Measurements from ENCODE around the gene ACACB.

Gene ACACB

GRCh38 chr12:109109746-109110350 lies 6.5 kb upstream of the ACACB start:
- DNase-seq (ENCODE audit: extremely low read depth in 1 of 2, low read depth in 1 of 2), result no peak

DNA sequence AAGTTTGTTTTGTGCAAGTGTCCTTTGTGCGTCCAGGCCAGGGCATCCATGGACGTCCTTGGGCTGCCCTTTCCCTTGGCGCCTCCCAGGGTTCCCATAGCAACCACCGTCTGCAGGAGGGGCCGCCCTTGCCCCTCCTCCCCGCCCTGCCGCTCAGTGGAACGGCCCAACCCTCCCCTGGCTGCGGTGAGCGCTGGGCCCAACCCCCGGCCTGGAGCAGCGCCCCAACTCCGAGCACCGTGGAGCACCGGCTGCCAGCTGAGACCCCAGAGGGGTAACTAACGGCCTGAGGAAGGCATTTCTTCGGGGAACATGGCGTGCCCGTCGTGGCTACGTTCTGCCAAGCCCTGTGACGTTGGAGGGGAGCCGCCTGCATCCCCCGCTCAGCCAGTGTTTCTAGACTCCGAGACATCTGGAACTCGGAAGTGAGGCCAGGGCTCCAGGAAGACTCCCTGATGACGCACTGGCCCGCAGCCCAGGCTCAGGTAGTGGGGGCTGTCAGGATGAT lies 5.3 kb upstream of the ACACB start:
- DNase-seq (ENCODE audit: extremely low read depth in 1 of 2, low read depth in 1 of 2), result peak in 1 of 2 donors; percentile 44

DNA sequence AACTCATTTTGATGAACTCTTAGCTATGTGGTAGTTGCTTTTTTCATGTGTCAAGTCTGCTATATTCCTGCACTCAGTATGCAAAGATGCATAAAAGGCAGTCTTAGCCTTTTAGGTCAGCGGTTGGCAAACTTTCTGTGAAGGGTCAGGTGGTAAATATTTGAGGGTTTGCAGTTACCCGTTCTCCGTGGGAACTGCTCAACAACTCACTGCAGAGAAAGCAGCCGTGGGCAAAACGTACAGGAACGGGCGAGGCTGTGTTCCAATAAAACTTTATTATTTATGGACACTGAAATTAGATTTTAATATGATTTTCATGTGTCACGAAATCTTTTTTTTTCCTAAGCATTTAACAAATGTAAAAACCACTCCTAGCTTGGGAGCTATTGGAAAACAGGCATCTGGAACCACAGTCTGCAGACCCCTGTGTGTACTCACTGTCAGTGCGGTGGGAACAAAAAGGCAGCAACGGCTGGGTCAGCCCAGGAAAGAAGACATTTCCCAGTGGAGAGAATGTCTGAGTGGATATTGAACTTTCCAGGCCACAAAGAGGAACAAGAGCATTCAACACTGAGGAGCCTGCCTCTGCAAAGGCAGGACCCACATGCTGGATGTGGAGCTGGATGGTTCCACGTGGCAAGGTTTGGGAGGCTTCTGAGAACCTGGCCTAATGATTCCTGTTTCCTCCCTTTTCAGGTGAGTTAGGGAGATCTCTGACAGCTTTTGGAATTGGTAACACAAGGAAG lies 3.5 kb upstream of the ACACB start:
- DNase-seq (ENCODE audit: extremely low read depth in 1 of 2, low read depth in 1 of 2), result no peak

- no peak for DNase-seq (ENCODE audit: extremely low read depth in 1 of 2, low read depth in 1 of 2)
Observed at GRCh38 chr12:109113661-109114321, 2.6 kb upstream of the ACACB start.

DNA sequence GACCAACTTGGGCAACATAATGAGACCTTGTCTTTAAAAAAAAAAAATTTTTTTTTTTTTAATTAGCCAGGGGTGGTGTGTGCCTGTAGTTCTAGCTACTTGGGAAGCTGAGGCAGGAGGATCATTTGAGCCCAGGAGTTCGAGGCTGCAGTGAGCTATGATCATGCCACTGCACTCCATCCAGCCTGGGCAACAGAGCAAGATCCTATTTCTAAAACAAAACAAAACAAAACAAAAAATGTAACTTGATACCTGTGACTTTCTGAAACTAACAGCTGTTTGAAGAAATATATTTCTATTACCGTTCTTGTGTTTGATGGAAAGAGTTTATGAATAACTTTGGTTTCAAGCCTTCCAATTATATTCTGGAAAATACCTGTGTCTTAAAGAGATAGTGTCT lies 1.7 kb upstream of the ACACB start:
- DNase-seq (ENCODE audit: extremely low read depth in 1 of 2, low read depth in 1 of 2), result no peak

DNA sequence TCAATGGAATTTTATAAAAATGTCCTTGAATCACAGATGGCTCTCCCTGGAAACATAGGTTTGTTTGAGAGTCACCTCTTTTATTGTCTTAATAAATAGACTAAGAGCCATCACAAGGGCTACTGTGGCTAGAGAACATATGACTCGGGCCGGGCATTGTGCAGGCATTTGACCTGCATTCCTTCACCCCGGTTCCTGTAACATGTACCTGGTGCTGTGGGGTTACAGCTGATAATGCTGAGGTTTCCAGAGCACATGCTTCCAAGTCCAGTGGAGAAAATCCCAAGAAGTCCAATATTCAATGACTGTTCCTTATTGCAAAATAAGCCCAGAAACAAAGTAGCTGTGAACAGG lies 1.0 kb upstream of the ACACB start:
- DNase-seq (ENCODE audit: extremely low read depth in 1 of 2, low read depth in 1 of 2), result no peak

- DNase-seq (ENCODE audit: extremely low read depth in 1 of 2, low read depth in 1 of 2), result no peak
Observed at GRCh38 chr12:109116611-109116949, 193 bp downstream of the ACACB start.

GRCh38 chr12:109120095-109120494 lies 3.7 kb downstream of the ACACB start:
- DNase-seq (ENCODE audit: extremely low read depth in 1 of 2, low read depth in 1 of 2), result no peak

DNA sequence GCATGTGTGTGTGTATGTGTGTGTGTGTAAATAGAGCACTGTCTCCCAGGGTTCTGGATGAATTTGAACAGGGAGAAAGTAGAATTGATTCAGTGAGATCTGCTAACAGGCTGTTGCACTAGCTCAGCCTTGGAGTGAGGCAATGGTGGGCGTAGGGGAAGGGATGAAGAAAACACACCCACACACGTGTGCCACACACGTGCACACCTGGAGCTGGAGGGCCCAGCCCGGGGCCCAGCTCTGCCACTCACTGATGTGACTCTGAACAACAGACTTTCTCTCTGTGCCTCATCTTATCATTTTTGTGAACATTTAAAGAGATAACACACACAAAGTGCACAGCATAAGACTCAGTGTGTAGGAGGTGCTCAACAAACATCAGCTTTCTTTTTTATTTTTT lies 4.2 kb downstream of the ACACB start:
- DNase-seq (ENCODE audit: extremely low read depth in 1 of 2, low read depth in 1 of 2), result no peak

DNA sequence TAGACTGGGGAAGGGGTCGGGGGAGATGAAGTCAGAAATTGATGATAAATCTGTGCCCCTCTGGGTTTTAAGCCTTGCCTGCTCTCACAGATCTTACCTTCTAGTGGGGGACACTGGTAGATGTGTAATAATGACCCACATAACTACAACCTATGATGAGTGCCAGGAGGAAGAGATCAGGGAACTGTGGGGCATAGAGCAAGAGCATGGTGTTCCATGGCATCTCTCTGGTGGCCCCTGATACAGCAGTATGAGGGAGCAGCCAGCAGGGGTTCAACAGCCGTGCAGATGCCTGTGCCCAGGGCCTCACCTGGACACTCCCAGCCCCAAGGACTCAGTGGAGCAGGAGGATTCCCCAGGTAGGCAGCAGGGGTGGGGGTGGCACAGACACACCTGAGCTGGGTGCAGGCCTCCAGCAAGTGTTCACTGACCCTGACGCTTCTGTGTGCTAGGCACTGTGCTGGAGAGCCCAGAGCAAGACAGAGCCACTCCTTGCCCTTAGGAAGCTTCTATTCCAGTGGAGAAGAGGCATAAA lies 5.0 kb downstream of the ACACB start:
- no peak for DNase-seq (ENCODE audit: extremely low read depth in 1 of 2, low read depth in 1 of 2)

GRCh38 chr12:109124878-109125648 lies 8.7 kb downstream of the ACACB start:
- no peak for DNase-seq (ENCODE audit: extremely low read depth in 1 of 2, low read depth in 1 of 2)

DNA sequence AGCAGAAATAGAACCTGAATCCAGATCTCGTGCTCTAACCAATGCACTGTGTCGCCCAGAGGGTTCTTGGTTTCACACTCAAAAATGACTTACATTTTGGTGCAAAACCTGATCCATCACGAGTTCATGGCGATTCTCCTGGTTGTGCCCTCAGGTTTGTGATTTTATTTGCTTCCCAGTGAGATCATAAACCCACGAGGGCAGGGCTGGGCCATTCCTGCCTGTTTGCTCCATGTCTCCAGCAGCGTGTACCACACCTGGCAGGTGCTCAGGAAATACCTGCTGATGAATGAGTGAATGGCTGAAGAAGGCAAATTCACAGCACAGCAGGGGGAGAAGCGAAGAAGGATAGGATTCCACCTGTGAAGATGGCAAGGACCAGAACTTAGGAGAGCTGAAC lies 9.4 kb downstream of the ACACB start:
- DNase-seq (ENCODE audit: extremely low read depth in 1 of 2, low read depth in 1 of 2), result no peak

DNA sequence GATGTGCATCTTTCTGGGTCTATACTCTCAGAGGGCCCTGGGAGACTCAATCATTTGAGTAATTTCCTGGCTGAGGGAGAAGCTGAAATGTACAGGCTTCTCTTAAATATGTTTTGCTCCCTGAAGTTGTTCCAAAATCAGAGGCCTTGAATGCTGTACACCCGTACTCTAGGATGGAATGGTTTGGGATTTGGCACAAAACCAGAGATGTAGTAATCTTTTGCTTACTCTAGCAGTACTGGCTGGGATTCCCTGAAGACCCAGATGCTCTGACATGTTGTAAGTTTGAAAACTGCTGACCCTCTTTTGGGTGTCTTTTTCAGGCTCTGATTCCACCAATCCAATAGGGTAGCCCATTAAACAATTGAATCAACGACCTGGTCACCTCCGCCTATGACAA lies 10.4 kb downstream of the ACACB start:
- DNase-seq (ENCODE audit: extremely low read depth in 1 of 2, low read depth in 1 of 2), result no peak

DNA sequence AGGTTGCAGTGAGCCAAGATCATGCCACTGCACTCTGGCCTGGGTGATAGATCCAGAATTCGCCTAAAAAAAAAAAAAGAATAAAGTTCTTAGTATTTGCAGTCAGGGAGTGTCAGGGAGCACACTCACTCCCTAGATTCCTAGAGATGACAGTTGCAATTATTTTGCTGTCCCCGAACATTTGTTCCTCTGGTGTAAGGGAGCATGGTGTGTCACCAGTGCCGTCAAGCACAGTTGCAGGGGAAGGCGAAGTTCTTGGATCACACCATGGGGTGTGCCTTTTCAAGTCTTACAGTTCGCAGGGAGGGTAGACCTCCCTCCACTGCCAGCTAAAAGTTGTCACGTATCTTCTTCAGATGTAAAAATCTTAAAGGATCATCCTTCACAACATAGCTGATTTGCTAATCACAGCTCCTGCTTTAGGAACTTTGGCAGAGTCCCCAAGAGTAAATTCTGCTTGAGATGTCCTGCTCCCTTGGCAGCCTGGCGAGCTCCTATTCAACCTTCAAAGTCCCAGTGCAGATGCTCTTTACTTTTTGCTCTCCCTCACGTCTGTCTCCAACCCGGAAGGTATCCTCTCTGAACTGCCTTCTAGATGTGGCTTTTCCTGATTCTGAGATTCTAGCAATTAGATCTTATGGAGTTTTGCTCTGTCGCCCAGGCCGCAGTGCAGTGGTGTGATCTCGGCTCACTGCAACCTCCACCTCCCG lies 11.3 kb downstream of the ACACB start:
- no peak for DNase-seq (ENCODE audit: extremely low read depth in 1 of 2, low read depth in 1 of 2)

DNA sequence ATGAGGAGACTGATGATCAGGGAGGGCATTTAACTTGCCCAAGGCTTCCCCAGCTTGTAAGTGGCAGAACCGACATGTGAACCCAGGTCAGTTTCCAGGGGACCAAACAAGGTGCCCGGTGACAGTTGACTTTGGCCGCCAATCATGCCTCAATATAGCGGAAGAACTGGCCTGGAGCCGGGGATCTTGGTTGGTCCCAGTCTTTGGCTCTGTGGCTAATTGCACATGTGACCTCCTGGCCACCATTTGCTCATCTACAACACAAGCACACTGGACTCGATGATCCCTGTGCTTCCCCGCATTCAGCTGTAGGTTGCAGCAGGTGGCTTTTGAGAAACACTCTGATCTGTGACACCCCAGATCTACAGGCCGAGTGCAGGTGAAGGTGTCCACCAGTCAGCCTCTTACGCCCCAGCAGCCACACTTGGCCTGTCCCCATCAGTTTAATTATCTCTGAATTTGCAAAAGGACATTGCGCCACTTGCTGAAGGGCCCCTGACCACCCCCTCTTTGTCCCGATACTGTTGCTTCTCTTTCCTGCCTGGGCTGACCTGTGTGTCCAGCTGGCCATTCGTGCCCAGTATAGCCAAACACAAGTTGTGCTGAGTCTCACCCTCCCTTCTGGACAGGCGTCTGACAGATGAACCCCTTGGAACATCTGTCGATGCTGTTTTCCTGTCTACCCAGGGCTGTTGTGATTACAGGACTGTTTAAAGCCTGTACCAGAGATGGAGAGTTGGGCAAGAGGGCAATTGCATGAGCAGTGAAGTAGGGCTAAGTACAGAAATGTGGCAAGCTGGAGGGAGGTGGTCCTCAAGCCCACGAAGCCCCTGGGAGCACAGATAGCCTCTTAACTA lies 14.1 kb downstream of the ACACB start:
- DNase-seq (ENCODE audit: extremely low read depth in 1 of 2, low read depth in 1 of 2), result no peak

- no peak for DNase-seq (ENCODE audit: extremely low read depth in 1 of 2, low read depth in 1 of 2)
Observed at GRCh38 chr12:109131154-109132050, 15.0 kb downstream of the ACACB start.

DNA sequence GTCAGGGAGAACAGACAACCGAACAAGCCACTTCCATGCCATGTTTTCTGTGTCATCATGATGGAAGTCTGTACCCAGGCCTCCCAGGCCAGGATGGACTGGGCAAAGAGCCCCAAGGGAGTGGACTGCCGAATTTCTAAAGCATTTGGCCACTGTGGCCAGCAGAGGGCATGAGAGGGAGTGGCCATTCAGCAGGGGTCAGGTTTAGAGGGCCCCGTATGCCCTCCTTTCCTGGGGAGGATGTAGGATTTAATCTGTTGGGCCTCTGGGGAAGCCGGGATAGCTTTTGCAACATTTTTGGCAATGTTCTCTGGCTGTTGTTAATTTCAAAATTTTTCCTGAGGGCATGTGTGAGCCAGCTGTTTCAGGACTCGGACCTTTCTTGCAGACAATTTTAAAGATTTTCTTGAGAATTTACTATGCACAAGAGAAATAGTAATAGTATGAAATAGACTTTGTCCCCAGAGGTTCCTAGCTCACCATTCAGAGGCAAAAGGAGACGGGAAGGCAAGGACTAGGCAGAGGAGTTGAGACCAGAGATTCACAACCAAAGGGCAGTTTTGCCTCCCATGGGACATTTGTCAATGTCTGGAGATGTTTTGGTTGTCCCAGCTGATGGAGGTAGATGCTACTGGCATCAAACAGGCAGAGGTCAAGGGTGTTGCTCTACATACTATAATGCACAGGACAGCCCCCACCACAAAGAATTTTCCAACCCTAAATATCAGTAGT lies 18.0 kb downstream of the ACACB start:
- DNase-seq (ENCODE audit: extremely low read depth in 1 of 2, low read depth in 1 of 2), result no peak

DNA sequence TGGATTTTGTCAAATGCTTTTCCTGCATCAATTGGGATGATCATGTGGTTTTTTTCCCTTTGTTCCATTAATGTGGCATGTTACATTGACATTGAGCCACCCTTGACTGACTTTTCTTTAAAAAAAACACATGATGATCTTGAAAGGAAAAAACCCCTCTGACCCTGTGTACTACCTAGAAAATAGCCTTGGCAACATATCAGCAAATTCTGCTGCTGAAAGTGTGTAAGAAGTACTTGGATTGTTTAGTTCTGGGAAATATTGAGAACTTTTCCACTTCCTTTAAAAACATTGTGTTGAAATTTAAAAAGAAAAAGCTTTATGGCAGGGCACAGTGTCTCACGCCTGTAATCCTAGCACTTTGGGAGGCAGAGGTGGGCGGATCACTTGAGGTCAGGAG lies 20.7 kb downstream of the ACACB start:
- DNase-seq (ENCODE audit: extremely low read depth in 1 of 2, low read depth in 1 of 2), result no peak

All from stimulated activated CD8-positive, alpha-beta memory T cell treated with anti-CD3 and anti-CD28 coated beads, Interleukin-7, amount 100 ng/mL, for 48 hours (primary cell).